AG09319 (cell line): ENCODE data around the gene MRPL38.

Source experiments
- DNase-seq: peaks from one replicate; pipeline ENCODE4 v3.0.0-alpha.2; 2010; ENCODE audit warnings: low read depth; ENCODE audit errors: extremely low read depth
- CTCF ChIP-seq: IDR thresholded peaks from 2 replicates; pipeline ENCODE4 v1.5.1; 2011; ENCODE audit warnings: low read depth, mild to moderate bottlenecking, inconsistent platforms, low read length, moderate library complexity

Gene MRPL38

GRCh38 chr17:75925912-75926311 is 21.2 kb upstream of the MRPL38 start:
- TF ChIP-seq CTCF: no peak
- no peak for DNase-seq

- DNase-seq: no peak
- no peak for TF ChIP-seq CTCF
Observed at GRCh38 chr17:75925103-75925502, 20.4 kb upstream of the MRPL38 start.

GRCh38 chr17:75922963-75923874 is 18.5 kb upstream of the MRPL38 start:
- no peak for DNase-seq
- TF ChIP-seq CTCF: no peak

GRCh38 chr17:75922173-75922961 is 17.7 kb upstream of the MRPL38 start:
- TF ChIP-seq CTCF: no peak
- DNase-seq: no peak

GRCh38 chr17:75921596-75921995 is 16.9 kb upstream of the MRPL38 start:
- no peak for TF ChIP-seq CTCF
- DNase-seq: no peak

- no peak for DNase-seq
- no peak for TF ChIP-seq CTCF
Observed at GRCh38 chr17:75920045-75920560, 15.4 kb upstream of the MRPL38 start.

- DNase-seq: no peak
Observed at GRCh38 chr17:75919611-75920010, 14.9 kb upstream of the MRPL38 start.

More at GRCh38 chr17:75919611-75920010, 14.9 kb upstream of the MRPL38 start:
- no peak for TF ChIP-seq CTCF
